ENCODE results near the gene ADAP1.
"Not testable (repeated sequence)": the region's sequence is repeated elsewhere in the genome, so short reads cannot be mapped to it uniquely, and the experiment has no call there.

Gene ADAP1

DNA sequence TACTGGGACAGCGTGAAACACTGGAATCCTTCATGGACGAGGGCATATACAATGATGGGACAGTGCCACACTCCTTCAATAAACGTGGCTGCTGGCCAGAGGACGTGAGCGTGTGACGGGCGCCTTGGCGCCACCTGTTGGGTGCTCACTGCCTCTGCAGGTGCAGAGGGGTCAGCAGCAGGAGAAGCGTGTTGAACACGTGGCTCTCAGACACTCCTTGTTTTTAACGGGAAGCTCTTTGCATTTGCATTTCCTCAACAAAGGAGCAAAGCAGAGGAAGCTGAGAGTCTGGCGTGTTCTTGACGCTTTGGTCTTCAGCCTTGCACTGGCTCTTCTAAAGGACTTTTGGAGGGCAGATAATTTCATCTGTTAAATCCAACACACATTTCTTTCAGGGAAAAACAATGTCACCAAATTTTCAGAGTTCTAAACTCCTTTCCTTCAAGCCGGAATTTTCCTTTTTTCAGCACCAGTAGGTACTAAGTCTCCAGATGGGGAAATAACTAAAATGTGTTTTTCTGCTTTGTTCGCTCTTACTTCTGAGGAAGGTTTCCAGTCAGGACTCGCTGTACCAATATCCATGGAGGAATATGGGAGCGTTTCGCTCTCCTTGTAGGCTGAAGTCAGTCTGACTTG lies 81.0 kb downstream of the ADAP1 start:
- peak overlapping the region; percentile 10 for H3K9ac ChIP-seq (ENCODE audit: low read depth, low read length)
- peak; percentile 77 for DNase-seq
- H2AFZ ChIP-seq (ENCODE audit: low read depth, low read length) = peak overlapping the region; percentile 12; the same call in 1 of the 2 replicates
- H3K4me2 ChIP-seq (ENCODE audit: insufficient read depth, low read length) = peak overlapping the region; percentile 2
- no peak for TF ChIP-seq EZH2 (IDR thresholded peaks at IDR 0.05; ENCODE audit: borderline replicate concordance, low read depth, low read length, severe bottlenecking)
- TF ChIP-seq, protein P1, sequence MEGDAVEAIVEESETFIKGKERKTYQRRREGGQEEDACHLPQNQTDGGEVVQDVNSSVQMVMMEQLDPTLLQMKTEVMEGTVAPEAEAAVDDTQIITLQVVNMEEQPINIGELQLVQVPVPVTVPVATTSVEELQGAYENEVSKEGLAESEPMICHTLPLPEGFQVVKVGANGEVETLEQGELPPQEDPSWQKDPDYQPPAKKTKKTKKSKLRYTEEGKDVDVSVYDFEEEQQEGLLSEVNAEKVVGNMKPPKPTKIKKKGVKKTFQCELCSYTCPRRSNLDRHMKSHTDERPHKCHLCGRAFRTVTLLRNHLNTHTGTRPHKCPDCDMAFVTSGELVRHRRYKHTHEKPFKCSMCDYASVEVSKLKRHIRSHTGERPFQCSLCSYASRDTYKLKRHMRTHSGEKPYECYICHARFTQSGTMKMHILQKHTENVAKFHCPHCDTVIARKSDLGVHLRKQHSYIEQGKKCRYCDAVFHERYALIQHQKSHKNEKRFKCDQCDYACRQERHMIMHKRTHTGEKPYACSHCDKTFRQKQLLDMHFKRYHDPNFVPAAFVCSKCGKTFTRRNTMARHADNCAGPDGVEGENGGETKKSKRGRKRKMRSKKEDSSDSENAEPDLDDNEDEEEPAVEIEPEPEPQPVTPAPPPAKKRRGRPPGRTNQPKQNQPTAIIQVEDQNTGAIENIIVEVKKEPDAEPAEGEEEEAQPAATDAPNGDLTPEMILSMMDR (IDR thresholded peaks at IDR 0.05; ENCODE audit: borderline replicate concordance, extremely low read depth, low read length, poor library complexity, severe bottlenecking) = peak; percentile 98
- no peak overlapping the region for H3K4me3 ChIP-seq (ENCODE audit: low read depth in 1 of 2, low read length in 2 of 2)
- peak; percentile 37 for ATAC-seq (ENCODE audit: insufficient read depth, low read depth)
- H3K9me3 ChIP-seq (ENCODE audit: insufficient read depth, low read length, severe bottlenecking) = no peaks in the 10 kb centered on the region
- peaks cover 7% of the 10 kb centered on the region for H4K20me1 ChIP-seq (ENCODE audit: insufficient read depth, low read length)
- peaks cover 20% of the 10 kb centered on the region for H3K79me2 ChIP-seq (ENCODE audit: insufficient read depth, low read length)
- H3K27me3 ChIP-seq (ENCODE audit: insufficient read depth, low read length, poor library complexity) = no peaks in the 10 kb centered on the region
- peaks cover 30% of the 10 kb centered on the region for H3K4me1 ChIP-seq (ENCODE audit: insufficient read depth, low read length)
- peaks cover 42% of the 10 kb centered on the region for H3K36me3 ChIP-seq (ENCODE audit: insufficient read depth, low read length)
- peak overlapping the region; percentile 37 for H3K27ac ChIP-seq (ENCODE audit: low read length)

DNA sequence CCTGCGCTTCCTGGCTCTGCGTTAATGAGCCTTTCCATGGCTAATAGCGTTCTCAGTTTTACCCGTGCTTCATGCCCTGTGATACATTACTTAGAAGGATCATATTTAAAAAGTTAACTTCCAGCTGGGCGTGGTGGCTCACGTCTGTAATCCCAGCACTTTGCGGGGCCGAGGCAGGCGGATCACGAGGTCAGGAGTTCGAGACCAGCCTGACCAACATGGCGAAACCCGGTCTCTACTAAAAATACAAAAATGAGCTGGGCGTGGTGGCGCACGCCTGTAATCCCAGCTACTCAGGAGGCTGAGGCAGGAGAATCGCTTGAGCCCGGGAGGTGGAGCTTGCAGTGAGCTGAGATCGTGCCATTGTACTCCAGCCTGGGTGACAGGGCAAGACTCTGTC lies 81.8 kb downstream of the ADAP1 start:
- not testable (repeated sequence) for ATAC-seq (ENCODE audit: insufficient read depth, low read depth); H3K9me3 ChIP-seq (ENCODE audit: insufficient read depth, low read length, severe bottlenecking); H4K20me1 ChIP-seq (ENCODE audit: insufficient read depth, low read length); H3K4me3 ChIP-seq (ENCODE audit: low read depth in 1 of 2, low read length in 2 of 2); H3K27ac ChIP-seq (ENCODE audit: low read length); H3K27me3 ChIP-seq (ENCODE audit: insufficient read depth, low read length, poor library complexity); H2AFZ ChIP-seq (ENCODE audit: low read depth, low read length); H3K4me2 ChIP-seq (ENCODE audit: insufficient read depth, low read length); H3K9ac ChIP-seq (ENCODE audit: low read depth, low read length); DNase-seq
- peaks cover 12% of the 10 kb centered on the region for H3K79me2 ChIP-seq (ENCODE audit: insufficient read depth, low read length)
- H3K4me1 ChIP-seq (ENCODE audit: insufficient read depth, low read length) = peaks cover 23% of the 10 kb centered on the region
- peaks cover 46% of the 10 kb centered on the region for H3K36me3 ChIP-seq (ENCODE audit: insufficient read depth, low read length)

DNA sequence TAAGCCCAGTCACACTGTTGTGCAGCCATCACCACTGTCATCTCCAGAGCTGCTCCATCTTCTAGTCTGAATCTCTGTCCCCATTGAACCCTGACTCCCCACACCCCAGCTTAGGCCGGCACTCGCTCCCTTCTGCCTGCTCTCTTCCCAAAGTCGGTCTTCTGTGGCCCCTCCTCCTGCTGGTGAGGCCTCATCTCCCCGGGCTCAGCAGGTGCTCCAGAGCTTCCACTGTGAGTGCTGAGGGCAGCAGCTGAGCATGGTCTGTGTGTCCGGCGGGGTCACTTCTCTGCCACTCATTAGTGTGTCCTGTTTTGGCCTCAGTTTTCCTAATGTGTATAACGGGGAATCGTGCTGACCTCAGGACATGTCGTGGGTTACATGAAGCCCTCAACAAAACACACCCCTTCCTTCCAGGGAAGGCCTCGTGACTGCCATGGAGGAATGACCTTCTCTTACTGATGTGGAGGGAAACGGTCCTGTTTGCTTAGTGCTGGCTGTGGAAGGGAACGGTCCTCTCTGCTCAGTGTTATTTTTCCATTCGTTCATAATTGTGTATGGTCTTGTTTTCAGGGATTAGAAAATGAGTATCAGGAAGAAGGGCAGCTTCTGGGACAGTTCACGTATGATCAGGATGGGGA lies 82.5 kb downstream of the ADAP1 start:
- Histone ChIP-seq H3K4me2 (ENCODE audit: insufficient read depth, low read length) (no peak overlapping the region), H2AFZ (ENCODE audit: low read depth, low read length) (no peak overlapping the region), H3K27me3 (ENCODE audit: insufficient read depth, low read length, poor library complexity) (no peaks in the 10 kb centered on the region), H3K9me3 (ENCODE audit: insufficient read depth, low read length, severe bottlenecking) (no peaks in the 10 kb centered on the region), H3K79me2 (ENCODE audit: insufficient read depth, low read length) (peaks cover 5% of the 10 kb centered on the region), H4K20me1 (ENCODE audit: insufficient read depth, low read length) (no peaks in the 10 kb centered on the region), H3K9ac (ENCODE audit: low read depth, low read length) (no peak overlapping the region), H3K36me3 (ENCODE audit: insufficient read depth, low read length) (peaks cover 53% of the 10 kb centered on the region), H3K27ac (ENCODE audit: low read length) (no peak overlapping the region), H3K4me3 (ENCODE audit: low read depth in 1 of 2, low read length in 2 of 2) (no peak overlapping the region), H3K4me1 (ENCODE audit: insufficient read depth, low read length) (peaks cover 23% of the 10 kb centered on the region)
- DNase-seq (no peak), ATAC-seq (ENCODE audit: insufficient read depth, low read depth) (no peak)
- TF ChIP-seq, protein P1 (IDR thresholded peaks at IDR 0.05; ENCODE audit: borderline replicate concordance, extremely low read depth, low read length, poor library complexity, severe bottlenecking) = no peak
- no peak for TF ChIP-seq EZH2 (IDR thresholded peaks at IDR 0.05; ENCODE audit: borderline replicate concordance, low read depth, low read length, severe bottlenecking)

DNA sequence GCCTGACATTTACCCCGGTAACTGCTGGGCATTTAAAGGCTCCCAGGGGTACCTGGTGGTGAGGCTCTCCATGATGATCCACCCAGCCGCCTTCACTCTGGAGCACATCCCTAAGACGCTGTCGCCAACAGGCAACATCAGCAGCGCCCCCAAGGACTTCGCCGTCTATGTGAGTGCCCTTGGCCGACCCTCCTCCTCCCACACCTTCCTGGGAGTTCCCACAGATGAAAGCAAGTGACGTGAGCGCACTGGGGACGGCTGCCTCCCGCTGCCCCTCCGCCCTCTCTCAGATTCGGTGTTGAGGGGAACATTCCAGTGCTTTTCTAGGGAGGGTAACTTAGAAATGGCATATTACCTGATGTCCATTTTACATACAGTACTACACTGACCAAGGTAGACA lies 85.1 kb downstream of the ADAP1 start:
- ATAC-seq (ENCODE audit: insufficient read depth, low read depth) = no peak
- Histone ChIP-seq H3K27me3 (ENCODE audit: insufficient read depth, low read length, poor library complexity) (no peaks in the 10 kb centered on the region), H3K27ac (ENCODE audit: low read length) (no peak overlapping the region), H3K9me3 (ENCODE audit: insufficient read depth, low read length, severe bottlenecking) (no peaks in the 10 kb centered on the region), H3K4me3 (ENCODE audit: low read depth in 1 of 2, low read length in 2 of 2) (no peak overlapping the region), H3K9ac (ENCODE audit: low read depth, low read length) (no peak overlapping the region), H3K36me3 (ENCODE audit: insufficient read depth, low read length) (peaks cover 73% of the 10 kb centered on the region), H2AFZ (ENCODE audit: low read depth, low read length) (no peak overlapping the region), H3K79me2 (ENCODE audit: insufficient read depth, low read length) (no peaks in the 10 kb centered on the region), H3K4me1 (ENCODE audit: insufficient read depth, low read length) (peaks cover 12% of the 10 kb centered on the region), H4K20me1 (ENCODE audit: insufficient read depth, low read length) (no peaks in the 10 kb centered on the region), H3K4me2 (ENCODE audit: insufficient read depth, low read length) (no peak overlapping the region)
- no peak for DNase-seq
- TF ChIP-seq, protein P1 (IDR thresholded peaks at IDR 0.05; ENCODE audit: borderline replicate concordance, extremely low read depth, low read length, poor library complexity, severe bottlenecking) = no peak
- TF ChIP-seq EZH2 (IDR thresholded peaks at IDR 0.05; ENCODE audit: borderline replicate concordance, low read depth, low read length, severe bottlenecking) = no peak

All from DND-41 (cell line).